Dermis blood vessel endothelial cell (primary cell): ENCODE measurements around the gene NHLRC4. TPM values are rescaled to one million over a fixed set of nuclear protein-coding genes. Genes with fewer than 3 reads are reported as not detected.
A peak's percentile ranks its signal among the peaks of the same experiment; 100 is the strongest.
"Not testable (repeated sequence)": the region's sequence is repeated elsewhere in the genome, so short reads cannot be mapped to it uniquely, and the experiment has no call there.

Experiments used
- DNase-seq: peaks from one replicate; pipeline ENCODE4 v3.0.0; 2010
- total RNA-seq: library from RNA; depleted of rRNA; stranded (reverse); fragments of >200 nt; gene quantifications from 2 replicates; pipeline ENCODE4 v1.2.3, GENCODE V29; 2014

NHLRC4 gene
- total RNA-seq, 1 donor from 2014 or later, result 2.7 TPM

DNA sequence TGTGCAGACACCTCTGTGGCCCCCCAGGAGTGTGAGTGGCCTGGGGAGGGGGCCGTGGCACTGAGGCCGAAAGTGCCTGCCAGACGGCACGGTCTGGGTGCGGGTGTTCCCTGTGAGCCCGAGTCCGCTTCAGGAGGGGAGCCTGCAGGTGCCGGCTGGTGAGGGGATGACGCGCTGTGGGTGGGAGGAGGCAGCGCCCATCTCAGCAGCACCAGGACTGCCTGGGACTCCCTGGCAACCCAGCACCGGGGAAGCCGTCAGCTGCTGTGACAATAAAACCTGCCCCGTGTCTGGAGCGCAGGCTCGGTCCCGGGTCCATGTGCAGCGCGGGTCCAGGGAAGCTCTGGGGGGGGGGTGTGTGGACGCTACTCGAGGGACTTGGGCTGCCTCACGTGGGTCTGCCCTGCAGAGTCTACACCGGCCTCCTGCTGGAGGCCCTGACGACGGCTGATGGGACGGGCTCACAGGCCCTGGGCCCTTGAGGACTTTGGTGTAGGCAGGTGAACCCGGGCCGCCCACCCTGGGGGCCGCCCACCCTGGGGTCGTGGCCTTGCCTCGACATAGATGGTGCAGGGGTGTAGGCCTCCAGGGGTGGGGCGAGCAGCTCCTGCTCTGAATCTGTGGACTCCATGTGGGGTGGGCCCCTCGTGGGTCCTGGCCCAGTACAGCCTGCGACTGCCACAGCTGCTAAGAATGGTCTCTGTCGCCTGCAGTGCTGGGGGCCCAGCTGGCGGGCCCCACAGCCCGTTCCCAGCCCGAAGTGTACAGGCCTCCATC, 17.2 kb downstream of the NHLRC4 start:
- no peak for DNase-seq

DNA sequence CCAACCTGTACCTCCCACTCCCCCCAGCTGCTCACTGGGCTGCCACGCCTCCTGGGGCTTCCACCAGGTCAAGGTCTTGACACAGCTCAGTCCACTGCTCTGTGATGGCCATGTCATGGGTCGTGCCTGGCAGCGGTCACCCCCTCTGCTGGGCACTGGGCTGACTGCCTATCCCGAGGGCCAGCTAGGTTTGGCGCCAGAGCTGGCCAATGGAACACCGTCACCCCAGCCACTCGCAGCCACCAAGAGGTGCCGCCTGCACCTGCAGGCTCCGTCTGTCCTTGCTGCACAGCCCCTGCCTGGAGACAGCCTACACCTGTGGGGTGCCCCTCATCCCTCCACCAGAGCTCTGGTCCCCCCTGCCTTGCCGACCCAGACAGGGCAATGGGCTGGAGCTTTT, 18.5 kb downstream of the NHLRC4 start:
- DNase-seq, result no peak

DNA sequence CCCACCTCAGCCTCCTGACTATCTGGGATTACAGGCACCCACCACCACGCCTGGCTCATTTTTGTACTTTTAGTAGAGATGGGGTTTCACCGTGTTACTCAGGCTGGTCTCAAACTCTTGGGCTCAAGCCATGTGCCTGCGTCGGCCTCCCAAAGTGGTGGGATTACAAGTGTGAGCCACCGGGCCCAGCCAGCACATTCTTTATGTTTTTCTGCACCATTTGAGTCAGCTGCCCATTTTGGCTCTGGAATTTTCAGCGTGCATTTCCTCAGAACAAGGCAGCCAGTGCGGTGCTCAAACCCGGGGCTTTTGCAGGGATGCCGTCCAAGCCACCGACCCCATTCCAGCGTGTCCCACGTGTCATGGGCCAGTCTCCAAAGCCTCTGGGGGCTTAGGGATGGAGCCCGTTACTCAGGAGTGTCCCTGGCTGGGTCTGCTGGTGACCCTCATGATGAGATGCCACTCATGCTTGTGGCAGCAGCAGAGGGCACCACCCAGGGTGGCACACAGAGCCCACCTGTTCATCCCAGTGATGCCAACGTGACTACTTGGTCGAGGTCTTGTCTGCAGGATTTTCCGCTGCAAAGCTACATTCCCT, 19.3 kb downstream of the NHLRC4 start:
- no peak for DNase-seq

DNA sequence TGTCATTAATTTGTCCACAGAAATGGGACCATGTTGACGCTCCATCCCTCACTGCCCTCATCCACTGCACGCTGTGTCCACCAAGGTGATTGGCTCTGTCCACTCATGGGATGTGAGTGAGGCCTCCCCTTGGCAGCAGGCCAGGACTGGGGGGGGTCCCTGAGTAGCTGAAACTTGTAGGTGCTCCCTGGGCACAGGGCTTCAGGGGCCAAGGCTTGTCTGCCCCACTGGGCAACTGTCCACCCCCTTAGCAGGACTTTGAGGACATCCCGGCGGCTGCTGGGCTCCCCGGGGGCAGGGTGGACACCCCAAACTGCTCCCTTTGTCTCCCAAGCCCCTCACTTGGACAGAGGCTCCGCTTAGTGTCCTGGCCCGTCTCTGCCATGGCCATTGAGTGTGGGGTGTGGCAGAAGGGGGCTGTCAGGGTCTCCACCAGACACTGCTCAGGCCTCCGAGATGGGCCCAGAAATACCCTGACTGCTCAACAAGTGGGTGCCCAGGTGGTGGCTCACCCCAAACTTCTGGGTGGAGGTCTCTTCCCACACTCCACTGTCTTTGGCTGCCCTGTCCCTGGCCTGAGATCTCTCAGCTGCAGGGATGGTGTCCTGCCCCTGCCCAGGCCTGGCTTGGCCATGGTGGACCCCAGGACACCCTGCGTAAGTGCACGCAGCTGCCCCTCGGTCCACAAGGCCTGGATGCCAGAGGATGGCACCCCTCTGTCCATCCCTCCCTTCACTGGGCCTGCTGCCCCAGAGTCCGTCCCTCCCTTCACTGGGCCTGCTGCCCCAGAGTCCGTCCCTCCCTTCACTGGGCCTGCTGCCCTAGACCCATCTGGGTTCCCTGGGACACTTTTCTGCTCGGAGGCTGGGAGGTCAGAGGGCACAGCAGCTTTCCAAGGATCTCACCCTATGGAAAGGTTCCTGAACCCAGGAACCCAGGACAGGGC, 20.1 kb downstream of the NHLRC4 start:
- no peak for DNase-seq

DNA sequence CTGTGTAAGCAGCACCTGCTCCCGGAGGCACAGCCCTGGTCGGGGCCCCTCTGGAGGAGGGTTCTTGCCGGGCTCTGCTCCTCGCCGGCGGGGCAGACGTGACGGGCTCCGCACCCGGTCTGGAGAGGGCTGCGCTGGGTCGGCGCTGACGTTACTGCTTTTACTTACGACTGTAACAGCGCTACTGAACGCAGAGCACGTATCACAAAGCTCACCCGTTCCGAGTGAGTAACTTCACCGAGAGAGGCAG, 21.8 kb downstream of the NHLRC4 start:
- DNase-seq, result peak; percentile 78

DNA sequence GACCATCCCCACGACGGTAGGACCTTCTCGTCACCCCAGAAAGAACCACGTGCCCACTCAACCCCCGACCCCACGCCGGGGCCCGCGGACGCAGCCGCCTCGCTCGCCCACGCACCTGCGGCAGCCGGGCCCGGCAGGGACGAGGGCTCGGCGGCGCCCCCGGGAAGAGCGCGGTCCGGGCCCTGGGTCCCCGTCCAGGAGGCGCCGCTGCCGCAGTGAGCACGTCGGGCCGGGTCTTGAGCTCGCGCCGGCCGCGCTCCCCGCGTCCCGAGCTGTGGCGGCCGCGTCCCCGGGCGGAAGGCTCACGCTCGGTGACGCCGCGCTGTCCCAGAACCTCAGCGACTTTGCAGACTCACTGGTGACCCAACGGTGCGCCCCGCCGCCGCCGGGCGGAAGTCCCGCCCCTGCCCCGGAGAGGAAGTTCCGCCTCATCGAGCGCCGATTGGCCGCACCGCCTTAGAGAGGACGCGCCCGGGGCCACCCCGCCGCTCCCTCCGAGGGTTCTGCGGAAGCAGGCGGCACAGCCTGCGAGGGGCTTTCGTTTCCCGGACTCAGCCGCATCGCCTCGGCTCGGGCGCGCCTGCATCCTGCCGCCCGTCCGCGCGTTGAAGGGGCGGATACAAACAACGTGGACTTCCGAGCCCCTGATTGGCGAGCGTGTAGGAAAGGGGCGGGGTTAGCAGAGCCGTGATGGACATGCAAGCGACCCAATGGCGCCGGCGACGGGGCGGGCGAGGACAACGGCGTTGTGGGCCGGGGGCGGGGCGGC, 22.3 kb downstream of the NHLRC4 start:
- DNase-seq, result peak; percentile 97

DNA sequence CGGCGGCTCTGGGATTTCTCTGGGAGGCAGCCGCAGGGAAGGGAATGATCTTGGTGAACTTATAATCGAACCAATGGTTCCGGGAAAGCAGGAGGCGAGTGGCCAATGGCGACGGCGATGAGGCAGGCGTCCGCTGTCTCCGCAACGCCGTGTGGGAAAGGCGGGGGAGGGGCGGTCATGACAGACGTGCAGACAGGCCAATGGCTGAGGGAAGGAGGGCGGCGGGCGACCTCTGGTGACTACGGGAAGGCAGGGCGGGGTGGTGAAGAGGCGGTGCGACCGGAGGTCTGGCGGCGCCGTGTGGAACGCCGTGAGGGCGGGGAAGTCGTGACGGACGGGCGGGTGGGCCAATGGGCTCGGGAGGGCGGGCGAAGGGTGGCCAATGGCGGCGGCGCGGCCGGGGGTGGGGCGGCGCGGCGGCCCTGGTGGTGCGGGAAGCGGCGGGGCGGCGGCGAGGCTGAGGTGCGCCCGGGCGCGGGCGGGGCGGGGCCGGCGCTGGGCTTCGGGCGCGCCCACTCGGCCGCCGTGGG, 22.9 kb downstream of the NHLRC4 start, which contains the start of gene RAB40C:
Gene RAB40C, plus strand, starts transcription at position 409 of the 530 bp plus-strand sequence. CDS start 226 bp downstream, outside the sequence.
- peak; percentile 99 for DNase-seq

DNA sequence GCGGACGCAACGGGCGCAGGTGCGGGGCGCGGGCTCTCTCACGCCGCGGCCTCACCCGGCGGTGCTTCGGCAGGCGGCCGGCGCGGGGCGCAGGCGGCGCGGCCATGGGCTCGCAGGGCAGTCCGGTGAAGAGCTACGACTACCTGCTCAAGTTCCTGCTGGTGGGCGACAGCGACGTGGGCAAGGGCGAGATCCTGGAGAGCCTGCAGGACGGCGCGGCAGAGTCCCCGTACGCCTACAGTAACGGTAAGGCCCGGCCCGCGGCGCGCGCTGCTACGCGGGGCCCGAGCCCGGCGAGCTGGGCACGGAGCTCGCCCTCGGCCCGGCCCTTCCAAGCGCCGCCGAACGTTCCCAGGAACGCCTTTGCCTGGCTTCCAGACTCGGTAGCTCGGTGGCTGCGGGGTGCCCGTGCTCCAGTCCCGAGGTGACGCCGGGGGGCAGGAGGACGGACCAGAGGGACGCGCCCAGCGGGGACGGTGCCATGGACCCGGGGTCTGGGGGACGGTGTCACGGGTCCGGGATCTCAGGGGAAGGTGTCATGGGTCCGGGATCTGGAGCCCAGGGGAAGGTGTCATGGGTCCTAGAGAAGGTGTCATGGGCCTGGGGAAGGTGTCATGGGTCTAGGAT, 23.5 kb downstream of the NHLRC4 start:
- DNase-seq, result peak; percentile 67

DNA sequence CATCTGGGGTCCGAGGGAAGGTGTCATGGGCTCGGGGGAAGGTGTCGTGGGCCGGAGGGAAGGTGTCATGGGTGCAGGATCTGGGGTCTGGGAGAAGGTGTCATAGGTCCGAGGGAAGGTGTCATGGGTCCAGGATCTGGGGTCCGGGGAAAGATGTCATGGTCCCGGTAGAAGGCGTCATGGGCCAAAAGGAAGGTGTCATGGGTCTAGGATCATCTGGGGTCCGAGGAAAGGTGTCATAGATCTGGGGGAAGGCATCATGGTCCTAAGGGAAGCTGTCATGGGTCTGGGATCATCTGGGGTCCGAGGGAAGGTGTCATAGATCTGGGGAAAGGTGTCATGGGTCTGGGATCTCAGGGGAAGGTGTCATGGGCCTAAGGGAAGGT, 24.0 kb downstream of the NHLRC4 start:
- no peak for DNase-seq

DNA sequence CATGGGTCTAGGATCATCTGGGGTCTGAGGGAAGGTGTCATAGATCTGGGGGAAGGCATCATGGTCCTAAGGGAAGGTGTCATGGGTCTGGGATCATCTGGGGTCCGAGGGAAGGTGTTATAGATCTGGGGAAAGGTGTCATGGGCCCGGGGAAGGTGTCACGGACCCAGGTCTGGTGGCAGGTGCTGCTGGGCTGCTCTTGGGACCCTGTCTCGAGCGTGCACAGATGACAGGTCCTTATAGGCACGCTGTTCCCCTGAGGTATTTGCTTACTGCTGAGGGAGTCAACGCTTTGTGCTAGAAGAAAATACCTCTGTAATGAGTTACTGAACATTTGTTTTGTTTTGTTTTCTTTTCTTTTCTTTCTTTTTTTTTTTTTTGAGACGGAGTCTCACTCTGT, 24.4 kb downstream of the NHLRC4 start:
- no peak for DNase-seq

DNA sequence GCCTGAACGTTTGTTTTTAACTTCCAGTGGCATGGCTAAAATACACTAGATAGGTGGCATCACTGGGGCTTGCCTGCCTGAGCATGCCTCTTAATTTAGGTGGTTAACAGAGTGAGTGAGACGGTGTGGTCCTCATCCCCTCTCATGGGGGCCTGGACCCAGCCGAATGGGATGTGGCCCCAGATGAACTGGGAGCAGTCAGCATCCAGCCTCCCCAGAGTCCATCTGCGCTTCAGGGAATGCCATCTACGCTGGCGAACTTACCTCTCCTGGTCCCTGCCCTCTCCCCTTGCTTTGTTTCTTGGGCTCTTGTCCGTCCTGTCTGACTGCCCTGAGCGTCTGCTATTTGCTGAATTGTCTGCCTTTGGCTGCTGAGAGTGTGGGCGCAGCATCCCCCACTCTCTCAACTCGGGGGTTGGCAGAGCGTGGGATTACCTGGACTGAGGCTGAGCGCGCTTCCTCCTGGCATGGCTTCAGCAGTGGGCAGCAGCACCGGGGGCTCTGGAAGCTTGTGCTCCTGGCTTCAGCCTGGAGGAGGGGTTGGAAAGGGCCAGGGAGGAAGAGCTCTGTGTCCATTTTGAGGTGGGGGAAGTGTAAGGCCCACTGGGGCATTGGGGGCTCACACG, 25.2 kb downstream of the NHLRC4 start:
- no peak for DNase-seq

DNA sequence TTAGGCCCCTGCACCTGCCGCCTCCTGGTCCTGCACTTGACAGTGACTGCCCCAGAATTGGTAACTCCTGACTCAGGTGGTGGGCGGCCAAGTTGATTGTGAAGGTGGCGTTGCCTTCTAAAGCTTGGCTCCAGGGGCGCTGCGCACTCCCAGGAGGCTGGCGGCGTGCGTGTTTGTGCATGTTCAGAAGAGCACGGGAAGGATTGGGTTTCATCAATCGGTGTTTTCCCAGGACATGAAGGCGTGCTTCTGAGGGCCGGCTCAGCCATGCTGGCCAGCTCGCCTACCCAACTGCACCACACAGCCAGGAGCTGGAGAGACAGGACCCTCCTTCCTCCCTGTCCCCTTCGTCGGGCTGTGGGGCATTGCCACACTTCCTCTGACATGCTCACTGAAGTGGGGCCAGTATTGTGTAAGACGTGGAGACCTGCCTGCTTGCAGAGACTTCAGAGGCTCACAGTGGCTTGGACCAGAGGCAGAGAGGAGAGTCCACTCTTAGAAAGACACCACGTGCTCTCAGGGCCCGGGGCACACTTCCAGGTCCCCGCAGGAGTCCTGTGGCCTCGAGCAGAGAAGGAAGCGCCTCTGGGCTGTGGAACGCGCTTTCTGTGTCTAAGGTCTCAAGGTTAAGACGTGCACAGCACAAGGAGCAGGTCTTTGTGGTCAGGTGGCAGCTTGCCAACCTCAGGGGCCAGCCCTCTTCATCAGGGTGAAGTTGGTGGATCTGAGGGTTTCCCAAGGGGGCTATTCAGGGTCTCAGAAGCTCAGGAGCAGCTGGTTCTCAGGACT, 25.9 kb downstream of the NHLRC4 start:
- DNase-seq, result no peak

DNA sequence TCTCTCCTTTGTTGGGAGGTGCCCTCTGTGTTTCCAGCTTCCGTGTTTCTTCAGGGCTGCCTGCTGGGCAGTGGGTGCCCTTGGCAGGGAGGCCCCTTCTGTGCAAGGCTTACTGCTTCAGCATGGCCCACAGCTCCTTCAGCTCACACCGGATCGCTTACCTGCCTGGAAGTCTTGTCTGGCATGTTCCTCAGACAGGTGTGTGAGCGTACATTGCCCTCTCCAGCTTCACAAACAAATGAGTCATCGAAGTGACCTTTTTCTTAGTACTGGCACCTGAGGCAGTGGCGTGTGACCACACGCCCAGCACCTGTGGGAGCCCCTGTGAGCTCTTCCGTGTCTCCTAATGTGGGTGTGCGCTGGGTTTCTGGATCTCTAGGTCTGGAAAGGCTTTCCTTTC, 26.6 kb downstream of the NHLRC4 start:
- DNase-seq, result no peak

DNA sequence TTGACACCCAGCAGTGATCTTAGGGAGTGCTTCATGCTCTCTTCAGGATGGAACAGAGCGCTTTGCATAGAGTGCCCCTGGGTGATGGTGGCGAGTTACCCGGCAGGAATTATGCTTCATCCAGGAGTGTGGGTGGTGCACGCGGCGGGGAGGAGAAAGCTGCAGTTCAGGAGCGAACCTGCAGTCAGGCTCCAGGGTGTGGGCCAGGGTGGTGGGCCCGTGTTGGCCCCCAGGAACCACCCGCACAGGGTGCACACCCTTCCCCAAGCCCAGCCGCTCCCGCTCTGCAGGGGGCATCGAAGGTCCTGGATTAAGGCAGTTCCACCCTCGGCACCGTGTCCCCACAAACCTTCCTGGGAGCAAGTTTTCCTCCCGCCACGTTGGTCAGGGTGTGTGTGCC, 27.0 kb downstream of the NHLRC4 start:
- no peak for DNase-seq

DNA sequence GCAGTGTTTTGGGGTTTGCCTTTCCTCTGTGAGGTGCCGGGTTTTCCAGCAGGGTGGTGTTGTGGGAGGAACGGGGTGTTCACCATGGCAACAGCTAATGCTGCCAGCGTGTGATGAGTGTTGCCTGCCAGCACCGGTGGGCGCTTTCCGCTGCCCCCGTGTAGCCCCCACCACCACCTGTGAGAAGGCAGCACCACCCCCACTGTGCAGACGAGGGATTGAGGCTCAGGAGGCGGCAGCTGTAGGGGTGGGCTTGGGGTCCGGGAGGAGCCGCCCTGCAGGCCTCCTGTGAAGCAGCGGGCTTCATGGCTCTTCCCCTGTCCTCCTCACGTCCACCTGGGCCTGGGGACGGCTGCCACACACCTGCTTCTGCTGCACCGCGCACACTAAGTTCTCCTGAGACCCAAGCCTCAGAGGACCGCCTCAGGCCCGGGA, 28.3 kb downstream of the NHLRC4 start:
- no peak for DNase-seq

DNA sequence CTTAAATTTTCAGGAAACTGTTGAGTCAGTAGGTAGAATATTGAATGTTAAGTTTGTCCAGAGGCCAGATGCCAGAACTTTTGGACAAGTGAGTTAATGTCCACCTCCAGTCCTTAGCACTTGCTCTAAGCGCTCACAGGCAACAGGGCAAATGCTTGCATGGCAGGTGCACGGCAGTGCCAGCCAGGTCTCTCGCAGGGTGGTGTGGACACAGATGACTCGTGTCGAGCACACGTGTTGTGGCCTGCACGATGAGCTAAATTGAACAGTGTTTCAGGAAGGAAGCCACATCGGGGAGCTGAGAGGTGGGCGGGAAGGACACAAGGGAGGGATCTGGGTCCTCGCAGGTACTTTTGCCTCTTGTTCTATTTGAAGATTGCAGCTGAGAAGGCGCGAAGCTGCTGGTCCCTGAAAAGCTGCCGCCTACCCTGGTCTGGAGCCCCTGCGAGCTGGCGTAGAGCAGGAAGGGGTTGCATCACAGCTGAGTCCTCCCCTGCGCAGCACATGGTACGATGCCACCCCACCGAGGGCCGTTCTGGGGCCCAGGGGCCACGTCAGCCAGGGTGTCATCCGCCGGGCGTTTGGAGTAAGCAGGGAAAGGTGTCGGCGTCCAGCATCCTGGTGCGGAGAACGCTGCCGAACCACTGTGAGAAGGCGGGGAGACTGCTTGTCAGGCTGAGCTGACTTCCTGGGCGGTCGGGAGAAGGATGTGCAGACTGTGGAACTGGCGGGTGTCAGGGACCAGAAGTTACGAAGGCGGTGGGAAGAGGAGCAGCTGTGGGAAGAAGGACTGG, 29.3 kb downstream of the NHLRC4 start:
- DNase-seq, result no peak

DNA sequence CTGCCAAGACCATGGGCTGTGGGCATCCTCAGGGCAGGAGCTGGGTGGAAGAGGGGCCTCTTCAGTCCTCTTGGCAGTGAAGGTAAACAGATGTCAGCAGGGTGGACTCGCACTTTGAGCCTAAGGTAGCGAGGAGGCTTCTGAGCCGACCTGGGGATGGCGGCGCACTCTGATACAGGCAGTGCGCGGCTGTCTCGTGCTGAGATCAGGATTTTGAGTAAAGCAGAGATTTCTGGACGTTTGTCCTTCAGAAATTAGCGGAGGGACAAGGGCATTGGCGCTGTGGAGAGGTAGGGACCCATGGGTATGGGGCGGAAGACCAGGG, 29.9 kb downstream of the NHLRC4 start:
- DNase-seq, result no peak

DNA sequence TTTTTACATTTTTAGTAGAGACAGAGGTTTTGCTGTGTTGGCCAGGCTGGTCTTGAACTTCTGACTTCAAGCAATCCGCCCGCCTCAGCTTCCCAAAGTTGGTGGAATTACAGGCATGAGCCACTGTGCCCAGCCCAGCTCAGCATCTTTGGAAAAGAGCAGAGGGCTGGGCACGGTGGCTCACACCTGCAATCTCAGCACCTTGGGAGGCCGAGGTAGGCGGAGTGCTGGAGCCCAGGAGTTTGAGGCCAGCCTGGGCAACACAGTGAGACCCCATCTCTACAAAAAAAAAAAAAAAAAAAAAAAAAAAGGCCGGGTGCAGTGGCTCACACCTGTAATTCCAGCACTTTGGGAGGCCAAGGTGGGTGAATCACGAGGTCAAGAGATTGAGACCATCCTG, 30.9 kb downstream of the NHLRC4 start:
- DNase-seq, result not testable (repeated sequence)

DNA sequence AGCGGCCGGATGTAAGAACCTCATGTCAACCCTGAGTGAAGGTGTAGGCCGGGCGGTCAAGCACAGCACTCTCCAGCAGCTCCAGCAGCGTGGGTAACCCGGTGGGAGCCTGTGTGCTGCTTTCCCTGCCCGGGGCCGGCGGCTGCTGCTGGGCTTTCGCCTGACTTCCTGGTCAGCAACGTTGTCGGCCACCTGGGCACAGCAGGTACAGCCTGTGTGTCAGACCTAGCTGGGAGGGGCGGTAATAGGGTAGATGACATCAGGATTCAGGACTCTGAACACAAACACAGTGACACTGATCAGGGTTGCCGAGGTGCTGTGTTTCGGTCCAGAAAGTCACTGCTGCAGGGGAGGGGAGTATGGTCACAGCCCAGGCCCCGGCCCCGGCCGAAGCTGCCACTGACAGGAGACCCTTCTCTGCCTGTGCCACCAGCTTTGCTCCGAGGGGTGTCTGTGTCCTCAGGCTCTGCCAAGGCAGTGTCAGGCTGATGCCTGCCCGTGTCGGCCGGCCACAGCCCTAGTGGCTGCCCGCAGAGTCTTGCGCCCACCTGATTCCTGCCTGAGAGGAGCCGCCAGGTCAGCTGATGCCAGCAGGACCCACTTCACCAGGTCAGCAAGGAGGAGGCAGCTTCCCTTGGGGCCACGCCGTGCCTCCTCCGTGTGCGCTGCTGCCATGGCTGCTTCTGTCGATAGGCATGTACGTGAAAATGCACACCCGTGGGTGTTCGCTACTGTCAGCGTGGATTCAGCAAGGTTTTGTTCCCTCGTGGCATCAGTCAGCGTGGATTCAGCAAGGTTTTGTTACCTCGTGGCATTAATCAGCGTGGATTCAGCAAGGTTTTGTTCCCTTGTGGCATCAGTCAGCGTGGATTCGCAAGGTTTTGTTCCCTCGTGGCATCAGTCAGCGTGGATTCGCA, 32.3 kb downstream of the NHLRC4 start:
- DNase-seq, result no peak
